GM18907 (cell line): ENCODE data around the gene PELI2.

Experiments
- ATAC-seq: cut with Tn5 transposase; IDR thresholded peaks from one replicate; pipeline ENCODE4 v1.9.1; 2021; ENCODE audit warnings: mild to moderate bottlenecking, moderate library complexity; ENCODE audit not compliant: unreplicated experiment

Gene PELI2

DNA sequence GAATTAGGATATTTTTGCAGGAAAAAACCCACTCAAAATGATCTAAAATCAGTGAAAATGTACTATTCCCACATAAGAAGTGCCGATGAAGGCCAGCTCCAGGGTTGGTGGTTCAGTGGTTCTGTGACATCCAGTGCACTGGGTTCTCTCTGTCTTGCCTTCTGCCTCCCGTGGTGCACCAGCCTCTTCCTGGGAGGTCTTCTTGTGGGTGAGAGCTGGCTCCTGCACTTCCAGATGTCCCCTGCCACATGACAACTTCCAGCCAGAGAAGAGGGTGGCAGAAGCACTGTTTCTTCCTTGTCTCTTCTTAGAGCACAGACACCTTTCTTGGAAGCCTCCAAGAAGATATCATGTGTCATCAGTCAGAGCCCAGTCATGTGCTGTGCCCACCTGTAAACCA, 170.9 kb downstream of the PELI2 start:
- no peak for ATAC-seq

DNA sequence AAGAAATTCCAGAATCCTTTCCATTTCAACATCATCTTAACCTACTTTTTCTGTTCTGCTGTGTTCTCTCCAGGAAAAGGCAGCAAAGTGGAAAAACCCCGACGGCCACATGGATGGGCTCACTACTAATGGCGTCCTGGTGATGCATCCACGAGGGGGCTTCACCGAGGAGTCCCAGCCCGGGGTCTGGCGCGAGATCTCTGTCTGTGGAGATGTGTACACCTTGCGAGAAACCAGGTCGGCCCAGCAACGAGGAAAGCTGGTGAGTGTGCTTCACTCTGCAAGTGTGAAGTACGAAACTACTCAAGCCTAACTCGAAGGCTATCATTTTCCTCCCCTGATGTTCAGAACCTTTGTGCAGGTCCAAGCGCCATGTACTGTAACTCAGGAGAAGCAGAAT, 172.0 kb downstream of the PELI2 start:
- no peak for ATAC-seq

DNA sequence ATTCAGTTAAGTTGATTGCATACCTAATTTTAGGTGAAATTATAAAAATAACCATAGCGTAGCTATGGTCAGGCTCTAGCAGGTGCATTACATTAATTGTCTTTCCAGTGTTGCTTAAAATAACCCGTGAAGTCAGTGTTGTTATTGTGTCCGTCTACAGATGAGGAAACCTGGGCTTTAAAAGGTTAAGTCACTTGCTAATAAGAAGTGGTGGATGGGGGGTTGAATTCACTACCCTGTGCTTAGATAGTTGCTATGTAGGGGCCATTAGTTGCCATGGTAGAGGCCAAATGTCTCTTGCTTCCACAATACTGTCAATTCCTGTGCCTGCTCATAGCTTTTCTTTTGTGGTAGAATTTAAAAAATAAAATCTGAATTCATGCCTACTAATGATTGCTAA, 174.8 kb downstream of the PELI2 start:
- ATAC-seq: no peak

DNA sequence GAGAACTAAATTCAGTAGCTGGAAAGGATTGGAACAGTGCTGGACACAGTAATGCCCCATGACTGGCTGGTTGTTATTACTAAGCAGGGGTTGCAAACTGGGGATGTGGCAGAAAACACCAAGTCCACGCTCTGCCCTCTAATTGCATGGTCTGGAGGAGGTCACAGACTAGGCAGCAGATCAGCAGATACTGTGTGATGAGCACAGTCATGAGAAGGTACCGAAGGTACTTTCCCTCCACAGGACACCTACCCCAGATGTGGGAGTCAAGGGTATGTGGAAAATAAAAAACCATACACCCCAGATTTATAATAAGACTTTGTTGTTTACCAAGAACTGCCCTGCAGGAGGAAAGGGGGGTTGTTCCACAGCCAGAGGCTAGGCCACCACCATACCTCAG, 175.3 kb downstream of the PELI2 start:
- no peak for ATAC-seq

DNA sequence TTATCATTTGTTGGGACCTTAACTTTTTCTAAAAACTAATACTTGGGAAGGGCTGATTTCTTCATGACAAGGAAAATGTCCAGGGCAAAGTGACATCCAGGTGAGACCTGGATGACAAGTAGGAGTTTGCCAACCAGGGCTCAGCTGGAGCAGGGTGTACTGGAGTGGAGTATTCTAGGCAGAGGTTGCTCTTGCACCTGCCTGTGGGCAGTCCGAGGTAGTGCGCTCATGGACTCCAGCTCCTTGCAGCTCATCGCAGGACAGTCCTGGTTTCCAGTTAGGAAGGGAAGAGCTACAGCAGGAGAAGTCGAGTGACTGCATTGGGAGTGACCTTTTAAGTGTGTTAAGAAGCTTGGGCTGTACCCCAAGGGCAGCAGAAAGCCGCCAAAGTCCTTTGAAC, 175.9 kb downstream of the PELI2 start:
- ATAC-seq: no peak

DNA sequence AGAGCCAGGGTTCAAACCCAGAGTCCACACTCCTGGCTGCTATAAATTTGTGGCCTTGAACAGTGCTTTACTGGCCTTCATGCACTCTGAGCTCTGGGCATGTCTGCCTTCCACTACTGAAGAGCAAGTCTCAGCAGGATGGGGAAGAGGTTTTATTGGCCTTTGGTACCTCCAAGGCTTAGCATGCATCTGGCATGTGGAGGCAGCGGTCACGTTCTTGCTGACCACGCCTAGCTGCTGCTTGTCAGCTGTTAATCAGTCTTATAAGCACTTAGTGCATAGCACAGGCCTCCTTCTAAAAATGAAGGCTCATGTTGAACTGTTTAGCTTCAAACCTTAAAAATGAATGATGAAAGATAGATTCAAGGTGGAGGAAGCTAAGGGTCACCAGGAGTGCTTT, 177.5 kb downstream of the PELI2 start:
- no peak for ATAC-seq

DNA sequence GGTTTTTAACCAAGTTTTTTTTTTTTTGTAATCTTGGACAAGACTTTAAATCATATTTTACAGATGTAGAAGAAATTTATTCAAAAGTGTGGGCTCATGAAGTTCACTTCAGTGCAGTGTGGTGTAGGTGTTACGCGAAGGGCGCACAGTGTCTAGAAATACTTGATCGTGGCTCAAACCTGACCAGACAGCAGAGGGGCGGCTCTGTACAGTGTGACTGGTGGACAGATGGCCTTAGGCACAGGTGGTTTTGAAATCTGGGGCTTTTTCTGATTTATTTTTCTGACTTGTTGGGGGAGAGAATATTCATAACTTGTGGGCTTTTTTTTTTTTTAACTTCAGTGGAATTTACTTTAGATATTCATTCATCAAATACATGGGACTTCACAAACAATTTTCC, 179.2 kb downstream of the PELI2 start:
- ATAC-seq: no peak

DNA sequence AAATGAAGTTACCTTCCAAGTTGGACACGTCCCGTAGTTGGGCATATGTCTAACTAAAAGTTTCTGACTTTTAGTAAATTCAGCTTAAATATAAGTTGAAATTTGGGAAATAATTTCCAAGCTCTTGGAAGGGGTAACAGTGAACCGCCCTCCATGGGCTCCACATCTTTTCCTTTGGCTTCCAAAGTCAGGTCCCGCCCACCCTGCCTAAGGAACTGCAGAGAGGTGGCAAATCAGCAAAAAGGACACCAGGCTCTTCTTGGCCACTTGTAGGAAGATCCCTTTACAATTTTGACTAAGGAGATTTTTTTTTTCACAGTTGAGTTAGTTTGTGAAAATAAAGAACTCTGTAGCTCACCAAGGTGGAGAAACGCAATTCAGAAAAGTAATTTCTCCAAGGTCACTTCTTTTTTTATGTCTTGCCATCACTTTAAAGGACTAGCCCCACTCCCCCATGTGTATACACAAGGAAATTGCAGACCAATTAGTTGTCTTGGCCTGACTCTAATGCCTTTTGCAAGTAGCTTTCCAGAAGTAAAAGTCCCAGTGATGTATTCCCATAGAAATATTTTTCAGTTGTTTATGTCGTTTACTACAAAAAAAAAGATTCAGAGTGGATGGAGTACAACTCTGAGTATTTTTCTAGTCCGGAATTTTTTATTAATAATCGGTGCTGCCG, 181.2 kb downstream of the PELI2 start:
- ATAC-seq: no peak

DNA sequence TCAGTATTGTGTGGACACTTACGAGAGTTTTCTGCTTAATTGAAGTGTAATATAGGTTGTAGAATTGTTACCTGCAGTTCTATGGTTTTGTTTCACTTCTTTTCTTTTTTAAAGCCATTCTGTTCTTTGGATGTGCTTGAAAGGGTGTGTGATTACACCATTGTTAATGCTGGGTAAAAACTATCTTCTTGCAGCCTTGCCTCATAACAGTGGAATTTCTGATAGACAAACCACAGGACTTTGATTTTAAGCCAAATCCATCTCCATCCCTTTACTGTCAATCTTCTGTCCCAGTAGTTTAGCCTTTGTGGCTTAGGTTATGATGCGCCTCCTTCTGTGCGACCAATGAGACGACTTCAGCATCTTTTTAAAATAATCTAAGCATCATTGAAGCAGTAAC, 182.3 kb downstream of the PELI2 start:
- ATAC-seq: no peak

DNA sequence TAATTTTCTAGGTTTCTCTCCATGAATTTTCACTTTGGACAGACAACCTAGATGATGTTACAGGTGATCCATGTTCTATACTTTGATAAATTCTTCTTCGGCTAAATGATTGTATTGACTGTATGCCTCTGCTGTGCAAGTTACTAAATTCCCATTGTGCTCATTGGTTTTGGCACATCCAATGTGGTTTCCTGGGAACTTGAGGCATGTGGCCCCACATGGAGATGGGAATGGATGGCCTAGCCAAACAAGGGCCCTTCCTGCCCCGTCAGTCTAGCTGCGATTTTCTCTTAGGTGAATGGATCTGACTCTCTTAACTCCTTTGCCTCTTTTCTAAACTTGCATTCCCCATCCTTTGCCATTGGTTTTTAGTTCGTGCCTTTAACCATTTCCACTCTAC, 186.2 kb downstream of the PELI2 start:
- ATAC-seq: no peak

DNA sequence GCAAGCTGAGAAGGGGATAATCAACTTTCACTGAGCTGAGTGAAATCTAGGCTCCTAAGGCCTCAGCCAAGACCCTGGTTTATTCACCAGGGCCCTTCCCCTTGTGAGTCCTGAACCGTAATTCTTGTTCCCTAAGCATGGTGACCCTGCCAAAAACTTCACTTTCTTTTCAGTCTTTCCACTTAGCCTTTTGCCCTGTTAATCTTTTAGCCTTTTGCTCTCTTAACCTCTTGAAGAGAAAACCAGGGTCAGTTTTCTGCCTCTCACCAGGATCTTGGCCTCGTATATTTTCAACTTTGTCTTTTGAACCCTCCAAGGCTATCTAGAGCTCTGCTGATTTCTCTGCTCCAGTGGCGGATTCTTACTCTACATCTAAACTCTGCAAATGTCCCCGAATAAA, 191.0 kb downstream of the PELI2 start:
- ATAC-seq: no peak

DNA sequence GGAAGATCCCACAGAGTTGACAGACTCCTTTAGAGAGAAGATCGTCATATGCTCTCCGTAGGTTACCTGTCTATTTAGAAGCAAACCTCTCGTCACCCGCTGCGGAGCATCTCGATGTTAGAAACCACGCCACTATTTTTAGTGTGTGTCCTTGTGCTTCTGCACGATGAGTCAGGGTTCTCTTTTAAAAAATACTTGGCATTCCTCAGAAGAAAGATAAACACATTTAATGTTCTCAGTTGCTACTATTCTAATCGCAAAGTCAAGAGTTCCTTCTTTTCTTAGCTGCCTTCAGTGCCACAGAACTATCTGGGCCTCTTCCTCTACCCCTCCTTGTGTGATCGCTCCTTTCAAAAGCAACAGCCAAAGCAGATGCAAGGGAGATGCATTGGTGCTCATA, 192.4 kb downstream of the PELI2 start:
- no peak for ATAC-seq

DNA sequence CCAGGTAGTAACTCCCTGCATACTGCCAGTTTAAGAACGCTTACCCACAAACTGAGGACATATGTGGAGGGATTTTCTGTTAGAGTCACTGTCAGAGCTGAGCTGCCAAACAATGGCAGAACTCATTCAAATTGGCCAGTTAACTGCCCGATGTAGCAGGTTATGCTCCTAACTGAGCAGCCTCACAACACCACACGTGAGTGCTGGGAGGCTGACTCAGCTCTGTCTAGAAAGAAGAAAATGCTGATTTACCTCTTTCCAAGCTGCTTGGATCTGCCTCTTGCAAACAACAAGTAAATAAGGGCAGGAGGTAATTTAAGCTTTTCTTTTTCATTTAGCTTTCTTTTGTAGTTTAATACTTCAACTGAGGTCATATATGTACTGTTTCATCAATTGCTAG, 195.6 kb downstream of the PELI2 start:
- no peak for ATAC-seq

DNA sequence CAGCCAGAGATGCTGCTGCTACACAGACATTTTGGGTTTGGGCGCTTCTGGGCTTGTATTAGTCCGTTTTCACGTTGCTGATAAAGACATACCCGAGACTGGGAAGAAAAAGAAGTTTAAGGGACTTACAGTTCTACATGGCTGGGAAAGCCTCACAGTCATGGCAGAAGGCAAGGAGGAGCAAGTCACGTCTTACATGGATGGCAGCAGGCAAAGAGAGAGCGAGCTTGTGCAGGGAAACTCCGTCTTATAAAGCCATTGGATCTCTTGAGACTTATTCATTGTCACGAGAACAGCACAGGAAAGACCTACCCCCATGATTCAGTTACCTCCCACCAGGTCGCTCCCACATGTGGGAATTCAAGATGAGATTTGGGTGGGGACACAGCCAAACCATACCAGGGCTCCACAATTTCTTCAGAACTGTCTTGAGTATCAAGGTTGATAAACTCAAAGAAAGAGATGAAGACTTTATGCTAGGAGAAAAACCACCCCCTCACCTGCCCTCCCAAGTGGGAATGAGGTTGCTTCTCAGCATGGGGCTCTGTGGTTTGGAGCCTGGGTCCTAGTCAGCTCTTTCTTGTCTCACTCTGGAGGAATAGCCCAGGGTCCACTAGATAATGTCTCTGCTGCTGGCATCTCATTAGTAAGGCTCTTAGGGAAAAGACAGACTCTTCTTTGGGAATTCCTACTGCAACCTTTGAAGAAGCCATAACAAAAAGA, 200.3 kb downstream of the PELI2 start:
- no peak for ATAC-seq

DNA sequence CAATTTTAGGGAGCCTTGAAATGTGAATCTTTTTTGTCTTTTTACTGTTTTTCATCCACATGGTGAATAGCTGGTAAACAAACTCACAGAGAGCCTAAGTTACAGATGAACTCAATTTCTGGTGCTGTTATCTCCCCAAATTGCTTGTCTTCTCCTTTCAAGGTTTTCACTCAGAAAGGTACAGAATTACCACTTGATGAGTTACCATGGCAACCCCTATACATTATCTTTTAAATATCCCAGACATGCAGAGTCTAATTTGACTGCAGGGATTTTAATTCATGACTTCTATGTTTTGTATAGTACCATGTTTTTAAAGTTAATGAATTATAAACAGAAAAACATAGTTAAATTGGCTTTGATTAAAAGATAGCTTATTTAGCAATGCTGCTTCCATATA, 203.7 kb downstream of the PELI2 start:
- ATAC-seq: no peak

DNA sequence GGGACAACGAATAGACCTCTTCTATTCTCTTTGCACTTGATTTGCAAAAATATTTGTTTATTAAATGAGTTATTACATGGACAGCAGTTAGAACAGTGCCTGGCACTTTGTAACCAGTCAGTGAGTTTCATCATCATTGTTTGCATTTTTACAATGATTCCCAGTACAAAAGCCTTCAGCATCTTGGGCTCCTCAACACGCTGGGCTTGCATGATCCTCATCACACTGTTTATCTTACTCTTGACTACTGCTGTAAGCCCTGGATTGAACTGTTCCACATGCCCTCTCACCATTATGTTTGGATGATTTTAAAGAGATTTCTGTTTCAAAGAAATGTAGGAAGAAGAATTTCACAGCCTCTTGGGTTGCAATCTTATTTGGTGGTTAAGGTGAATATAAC, 204.3 kb downstream of the PELI2 start:
- no peak for ATAC-seq

DNA sequence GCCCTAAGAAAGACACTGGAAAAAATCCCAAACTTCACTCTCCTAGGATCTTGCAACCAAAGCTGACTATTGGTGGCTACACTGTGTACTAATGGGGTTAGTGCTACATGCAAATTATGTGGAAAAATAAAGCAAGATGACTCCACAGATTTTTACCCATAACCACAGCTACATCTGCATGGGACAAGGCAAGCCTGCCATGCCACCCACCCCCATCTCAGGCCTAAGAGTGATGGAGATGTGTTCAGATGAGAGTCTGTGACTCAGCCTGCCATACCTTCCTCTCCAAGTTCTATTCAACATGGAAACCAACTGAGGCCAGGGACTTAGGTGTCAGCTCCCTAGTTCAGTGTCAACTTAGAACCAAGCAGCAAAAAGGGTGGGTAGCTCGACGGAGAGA, 206.2 kb downstream of the PELI2 start:
- no peak for ATAC-seq

DNA sequence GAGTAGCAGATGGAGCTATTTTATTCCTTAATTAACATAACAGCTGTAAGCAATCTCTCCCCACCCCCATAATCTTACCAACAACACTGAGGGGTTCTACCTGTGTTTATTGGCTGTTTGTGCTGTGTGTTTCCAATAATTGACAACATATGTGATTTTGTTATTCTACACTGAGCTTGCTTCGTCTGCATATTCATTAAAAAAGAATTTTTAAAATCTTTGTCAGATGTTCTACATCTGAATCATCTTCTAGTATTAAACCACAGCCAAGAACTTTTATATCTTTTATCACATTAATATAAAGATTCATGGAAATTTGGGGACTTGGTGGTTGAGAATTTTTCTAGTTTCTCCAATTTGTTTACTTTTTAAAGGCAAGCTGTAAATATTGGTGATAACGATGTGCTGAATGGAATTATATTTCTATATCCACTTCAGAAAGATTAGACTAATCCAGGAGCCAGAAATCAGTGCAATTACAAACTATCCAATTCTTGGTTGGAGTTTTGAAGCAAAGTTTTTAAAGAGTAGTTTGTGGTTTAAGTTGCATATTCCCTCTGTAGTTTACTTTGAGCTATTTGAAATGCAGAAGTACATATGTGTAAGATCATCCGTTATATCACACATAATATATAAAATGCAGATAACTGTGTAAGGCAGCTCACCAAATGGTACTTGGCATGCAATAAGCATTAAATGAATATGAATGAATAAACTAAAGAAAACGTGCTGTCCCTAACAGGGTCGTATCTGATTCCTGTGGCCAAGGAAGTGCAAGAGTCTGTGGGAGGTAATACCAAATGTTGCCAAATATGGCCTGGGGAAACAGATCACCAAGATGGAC, 206.9 kb downstream of the PELI2 start:
- ATAC-seq: no peak

DNA sequence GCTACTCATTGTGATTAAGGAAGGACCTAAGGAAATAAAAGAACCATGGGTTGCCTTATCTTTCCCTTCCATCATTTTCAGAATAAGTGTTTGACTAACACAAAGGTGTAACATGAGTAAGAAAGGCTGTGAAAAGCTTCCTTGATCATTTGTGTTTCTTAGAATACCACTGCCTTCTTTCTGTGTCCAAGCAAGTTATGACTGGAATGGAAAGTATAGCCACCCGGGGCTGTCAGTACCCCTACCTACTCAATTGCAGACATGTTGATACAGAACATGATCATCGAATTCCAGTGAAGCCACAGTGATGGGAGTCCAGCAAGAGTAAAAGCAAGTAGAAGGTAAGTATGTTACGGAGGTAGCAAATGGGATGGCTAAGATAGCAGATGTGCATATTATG, 209.8 kb downstream of the PELI2 start:
- no peak for ATAC-seq

DNA sequence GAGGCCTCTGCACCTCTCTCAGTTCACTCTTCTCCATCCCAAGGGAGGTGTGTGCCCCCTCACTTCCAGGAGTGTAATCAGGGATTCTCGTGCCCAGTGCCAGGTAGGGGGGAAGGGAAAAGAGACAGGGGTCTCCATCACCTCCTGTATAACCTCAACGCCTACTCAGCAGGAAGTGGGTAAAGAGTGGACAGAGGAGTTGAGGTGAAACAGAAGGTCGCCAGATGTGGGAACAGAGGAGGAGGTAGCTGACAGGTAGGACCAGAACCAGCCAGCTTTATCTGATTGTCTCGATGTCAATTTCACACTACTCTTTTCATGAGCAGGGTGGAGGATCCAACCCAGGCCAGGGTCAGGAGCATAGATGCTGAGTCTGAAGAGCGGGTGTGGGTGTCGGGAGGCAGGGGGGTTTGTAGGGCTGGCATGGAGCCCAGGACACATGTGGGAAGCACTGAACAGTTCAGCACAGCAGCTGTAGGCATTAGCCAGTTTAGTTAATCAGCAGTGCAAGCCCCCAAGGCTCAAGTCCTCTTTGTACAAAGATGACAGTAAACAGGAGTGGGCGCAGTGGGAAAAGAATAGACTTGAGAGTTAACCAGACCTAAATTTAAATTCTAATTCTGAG, 213.5 kb downstream of the PELI2 start:
- ATAC-seq: no peak
